PC-9 (cell line): Measurements from ENCODE around the gene MTMR4.

Experiments
- EZH2 ChIP-seq: fragments of 200-600 bp; sonication (generic); IDR thresholded peaks from 2 replicates; pipeline ENCODE4 v1.8.0; 2017; ENCODE audit warnings: antibody characterized with exemption, low read depth
- TF ChIP-seq, protein P1 (sequence below): fragments of 200-600 bp; sonication (generic); conservative IDR thresholded peaks from 2 replicates; pipeline ENCODE4 v1.6.1; 2017; ENCODE audit warnings: mixed run types, antibody characterized with exemption, mild to moderate bottlenecking, moderate library complexity

DNA sequence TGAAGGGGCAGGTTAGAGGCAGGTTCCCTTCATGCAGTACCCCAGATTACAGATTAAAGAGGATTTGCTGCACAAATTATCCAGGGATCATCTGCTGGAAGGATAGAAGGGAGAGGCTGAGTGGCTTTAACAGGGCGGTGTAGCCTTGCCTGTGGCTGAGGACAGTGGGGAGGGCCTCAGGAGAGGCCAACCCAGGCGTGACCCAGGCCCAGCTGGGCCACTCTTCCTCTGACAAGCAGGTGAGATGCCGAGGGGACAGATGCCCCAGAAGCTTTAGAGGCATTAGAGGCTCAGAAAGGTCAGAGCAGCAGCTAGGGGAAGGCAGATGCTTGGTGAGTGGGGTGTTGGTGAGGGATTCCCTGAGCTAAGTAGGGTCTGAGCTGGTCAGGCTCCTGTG is 18.1 kb upstream of the MTMR4 start:
- TF ChIP-seq, protein P1, sequence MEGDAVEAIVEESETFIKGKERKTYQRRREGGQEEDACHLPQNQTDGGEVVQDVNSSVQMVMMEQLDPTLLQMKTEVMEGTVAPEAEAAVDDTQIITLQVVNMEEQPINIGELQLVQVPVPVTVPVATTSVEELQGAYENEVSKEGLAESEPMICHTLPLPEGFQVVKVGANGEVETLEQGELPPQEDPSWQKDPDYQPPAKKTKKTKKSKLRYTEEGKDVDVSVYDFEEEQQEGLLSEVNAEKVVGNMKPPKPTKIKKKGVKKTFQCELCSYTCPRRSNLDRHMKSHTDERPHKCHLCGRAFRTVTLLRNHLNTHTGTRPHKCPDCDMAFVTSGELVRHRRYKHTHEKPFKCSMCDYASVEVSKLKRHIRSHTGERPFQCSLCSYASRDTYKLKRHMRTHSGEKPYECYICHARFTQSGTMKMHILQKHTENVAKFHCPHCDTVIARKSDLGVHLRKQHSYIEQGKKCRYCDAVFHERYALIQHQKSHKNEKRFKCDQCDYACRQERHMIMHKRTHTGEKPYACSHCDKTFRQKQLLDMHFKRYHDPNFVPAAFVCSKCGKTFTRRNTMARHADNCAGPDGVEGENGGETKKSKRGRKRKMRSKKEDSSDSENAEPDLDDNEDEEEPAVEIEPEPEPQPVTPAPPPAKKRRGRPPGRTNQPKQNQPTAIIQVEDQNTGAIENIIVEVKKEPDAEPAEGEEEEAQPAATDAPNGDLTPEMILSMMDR: no peak
- TF ChIP-seq EZH2: no peak
